Measurements from ENCODE around the gene STXBP6.

Gene STXBP6

GRCh38 chr14:25069879-25070278, 19.9 kb upstream of the STXBP6 start:
- TF ChIP-seq EP300 (IDR thresholded peaks at IDR 0.05; ENCODE audit: borderline replicate concordance) (no peak), FOXM1 (IDR thresholded peaks at IDR 0.05; ENCODE audit: borderline replicate concordance, low read depth) (no peak), TAF1 (IDR thresholded peaks at IDR 0.05; ENCODE audit: low read depth) (no peak), RAD21 (IDR thresholded peaks at IDR 0.05; ENCODE audit: low read depth) (no peak), CREB1 (IDR thresholded peaks at IDR 0.05; ENCODE audit: low read depth) (no peak), YY1 (IDR thresholded peaks at IDR 0.05; ENCODE audit: low read depth) (no peak), ZBTB7A (IDR thresholded peaks at IDR 0.05; ENCODE audit: low read depth) (no peak), CEBPB (IDR thresholded peaks at IDR 0.05) (no peak), NFIC (IDR thresholded peaks at IDR 0.05) (no peak), REST (IDR thresholded peaks at IDR 0.05; ENCODE audit: low read depth) (no peak)

GRCh38 chr14:25067600-25067999, 17.7 kb upstream of the STXBP6 start:
- TF ChIP-seq YY1 (IDR thresholded peaks at IDR 0.05; ENCODE audit: low read depth) = no peak
- TF ChIP-seq ZBTB7A (IDR thresholded peaks at IDR 0.05; ENCODE audit: low read depth) = no peak
- no peak for TF ChIP-seq TAF1 (IDR thresholded peaks at IDR 0.05; ENCODE audit: low read depth)
- no peak for TF ChIP-seq MAX (IDR thresholded peaks at IDR 0.05)
- no peak for TF ChIP-seq CEBPB (IDR thresholded peaks at IDR 0.05)
- TF ChIP-seq NFIC (IDR thresholded peaks at IDR 0.05) = no peak
- TF ChIP-seq EP300 (IDR thresholded peaks at IDR 0.05; ENCODE audit: borderline replicate concordance) = no peak
- no peak for TF ChIP-seq REST (IDR thresholded peaks at IDR 0.05; ENCODE audit: low read depth)
- TF ChIP-seq USF1 (IDR thresholded peaks at IDR 0.05) = no peak
- TF ChIP-seq EGR1 (IDR thresholded peaks at IDR 0.05) = no peak
- TF ChIP-seq TEAD4 (IDR thresholded peaks at IDR 0.05) = no peak
- no peak for TF ChIP-seq TCF12 (IDR thresholded peaks at IDR 0.05; ENCODE audit: low read depth)

- TF ChIP-seq TAF1 (IDR thresholded peaks at IDR 0.05; ENCODE audit: low read depth) (no peak), CEBPB (IDR thresholded peaks at IDR 0.05) (no peak), TCF12 (IDR thresholded peaks at IDR 0.05; ENCODE audit: low read depth) (no peak), REST (IDR thresholded peaks at IDR 0.05; ENCODE audit: low read depth) (no peak), TEAD4 (IDR thresholded peaks at IDR 0.05) (no peak), RAD21 (IDR thresholded peaks at IDR 0.05; ENCODE audit: low read depth) (no peak), FOXM1 (IDR thresholded peaks at IDR 0.05; ENCODE audit: borderline replicate concordance, low read depth) (no peak), MAX (IDR thresholded peaks at IDR 0.05) (no peak), EP300 (IDR thresholded peaks at IDR 0.05; ENCODE audit: borderline replicate concordance) (no peak), USF1 (IDR thresholded peaks at IDR 0.05) (no peak), ZBTB7A (IDR thresholded peaks at IDR 0.05; ENCODE audit: low read depth) (no peak), NFIC (IDR thresholded peaks at IDR 0.05) (no peak), EGR1 (IDR thresholded peaks at IDR 0.05) (no peak), YY1 (IDR thresholded peaks at IDR 0.05; ENCODE audit: low read depth) (no peak), CREB1 (IDR thresholded peaks at IDR 0.05; ENCODE audit: low read depth) (no peak)
Observed at GRCh38 chr14:25062022-25062321, 12.0 kb upstream of the STXBP6 start.

GRCh38 chr14:25056688-25057078, 6.7 kb upstream of the STXBP6 start:
- TF ChIP-seq CEBPB (IDR thresholded peaks at IDR 0.05) (no peak), ZBTB7A (IDR thresholded peaks at IDR 0.05; ENCODE audit: low read depth) (no peak), FOXM1 (IDR thresholded peaks at IDR 0.05; ENCODE audit: borderline replicate concordance, low read depth) (no peak), RAD21 (IDR thresholded peaks at IDR 0.05; ENCODE audit: low read depth) (no peak)

Data from Ishikawa (cell line).